HG03469 (cell line): Measurements from ENCODE around the gene TMEM171.

Experiments
- ATAC-seq: cut with Tn5 transposase; IDR thresholded peaks from one replicate; pipeline ENCODE4 v1.9.1; 2021; ENCODE audit warnings: mild to moderate bottlenecking, moderate library complexity, moderate number of reproducible peaks; ENCODE audit not compliant: unreplicated experiment

TMEM171 gene, protein sequence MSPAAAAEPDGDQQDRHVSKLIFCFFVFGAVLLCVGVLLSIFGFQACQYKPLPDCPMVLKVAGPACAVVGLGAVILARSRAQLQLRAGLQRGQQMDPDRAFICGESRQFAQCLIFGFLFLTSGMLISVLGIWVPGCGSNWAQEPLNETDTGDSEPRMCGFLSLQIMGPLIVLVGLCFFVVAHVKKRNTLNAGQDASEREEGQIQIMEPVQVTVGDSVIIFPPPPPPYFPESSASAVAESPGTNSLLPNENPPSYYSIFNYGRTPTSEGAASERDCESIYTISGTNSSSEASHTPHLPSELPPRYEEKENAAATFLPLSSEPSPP

DNA sequence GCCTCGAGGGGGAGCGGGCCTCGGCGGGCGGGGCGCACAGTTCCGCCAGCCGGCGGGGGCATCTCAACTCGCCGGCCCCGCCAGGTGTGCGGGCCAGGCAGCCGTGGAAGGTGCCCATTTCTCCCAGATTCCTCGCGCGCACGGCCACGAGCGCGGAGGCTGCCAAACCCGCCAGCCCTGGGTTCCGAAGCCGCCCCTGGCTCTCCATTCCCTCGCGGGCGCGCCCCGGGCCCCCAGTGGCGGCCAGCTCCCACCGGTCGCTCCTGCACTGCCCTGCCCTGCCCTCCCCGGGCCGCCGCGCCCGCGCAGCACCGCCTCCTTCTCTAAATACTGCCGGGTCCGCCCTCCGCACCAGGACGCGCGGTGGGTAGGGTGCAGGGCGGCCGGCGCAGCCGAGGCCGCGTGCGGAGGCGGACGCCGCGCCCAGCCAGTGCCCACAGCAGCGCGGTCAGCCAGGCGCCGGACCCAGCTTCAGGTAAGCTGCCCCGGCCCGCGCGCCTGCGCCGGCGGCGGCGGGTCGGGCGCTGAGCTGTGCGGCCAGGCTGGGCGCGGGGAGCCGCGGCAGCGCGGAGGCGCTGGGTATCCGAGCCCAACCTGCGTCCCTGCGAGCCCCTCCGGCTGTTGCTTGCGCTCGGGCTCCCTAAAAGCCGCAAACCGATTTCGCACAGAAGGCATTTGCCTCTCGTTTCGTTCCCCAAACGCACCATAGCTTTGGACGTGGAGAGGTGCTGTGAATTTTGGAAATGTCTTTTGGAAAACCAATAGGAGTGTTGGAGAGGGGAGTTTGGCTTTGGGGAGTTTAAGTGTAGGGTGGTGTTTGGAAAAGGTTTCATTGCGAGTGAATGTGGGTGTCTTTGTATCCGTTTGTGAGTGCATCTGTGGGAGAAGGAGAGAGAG, at the start of gene TMEM171:
TSS of gene TMEM171 (plus strand) at position 354 of the 897 bp plus-strand sequence. CDS start 2,799 bp downstream, outside the sequence.
- no peak for ATAC-seq

DNA sequence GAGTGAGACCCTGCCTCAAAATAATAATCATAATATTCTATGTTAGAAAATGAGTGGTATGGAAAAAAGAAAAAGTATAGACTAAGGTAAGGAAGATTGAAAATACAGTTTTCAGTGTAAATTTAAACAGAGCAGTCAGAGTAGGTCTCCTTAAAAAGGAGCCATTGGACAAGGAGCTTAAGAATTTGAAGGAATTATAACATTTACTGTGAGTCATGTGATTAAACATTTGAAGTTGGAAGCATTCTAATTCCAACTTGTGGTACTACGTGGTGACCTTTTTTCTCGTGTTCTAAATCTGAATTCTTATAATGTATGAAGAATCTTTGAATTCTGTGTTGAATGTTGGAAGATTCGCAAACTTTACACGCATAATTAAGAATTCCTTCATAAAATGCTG, 39.3 kb upstream of the TMEM171 start:
- ATAC-seq = no peak

DNA sequence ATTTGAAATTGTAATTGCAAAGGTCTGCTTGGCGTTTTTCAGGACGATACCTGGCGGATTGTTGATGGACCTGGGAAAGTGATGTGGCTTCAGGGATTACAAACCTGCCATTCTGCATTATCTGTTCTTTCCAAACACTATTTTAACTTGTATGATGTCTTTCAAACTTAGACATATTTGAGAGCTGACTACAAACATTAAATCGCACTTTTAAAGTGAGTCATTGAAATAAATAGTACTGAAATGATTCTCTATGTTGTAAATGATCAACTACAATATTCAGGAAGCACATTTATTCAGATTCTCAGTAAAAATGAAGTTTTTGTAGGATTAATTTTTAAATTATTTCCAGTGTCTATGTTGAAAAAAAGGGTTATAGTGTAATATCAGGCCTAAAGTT, 32.3 kb upstream of the TMEM171 start:
- no peak for ATAC-seq

DNA sequence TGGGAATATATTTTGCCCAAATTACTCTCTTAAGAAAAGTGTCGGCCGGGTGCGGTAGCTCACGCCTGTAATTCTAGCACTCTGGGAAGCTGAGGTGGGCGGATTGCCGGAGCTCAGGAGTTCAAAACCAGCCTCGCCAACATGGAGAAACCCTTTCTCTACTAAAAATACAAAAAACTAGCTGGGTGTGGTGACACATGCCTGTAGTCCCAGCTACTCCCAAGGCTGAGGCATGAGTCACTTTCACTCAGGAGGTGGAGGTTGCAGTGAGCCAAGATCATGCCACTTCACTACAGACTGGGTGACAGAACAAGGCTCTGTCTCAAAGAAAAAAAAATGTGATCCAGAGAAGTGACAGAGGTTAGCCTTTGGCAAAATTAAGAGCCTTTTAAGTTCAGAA, 26.4 kb upstream of the TMEM171 start:
- ATAC-seq = no peak

DNA sequence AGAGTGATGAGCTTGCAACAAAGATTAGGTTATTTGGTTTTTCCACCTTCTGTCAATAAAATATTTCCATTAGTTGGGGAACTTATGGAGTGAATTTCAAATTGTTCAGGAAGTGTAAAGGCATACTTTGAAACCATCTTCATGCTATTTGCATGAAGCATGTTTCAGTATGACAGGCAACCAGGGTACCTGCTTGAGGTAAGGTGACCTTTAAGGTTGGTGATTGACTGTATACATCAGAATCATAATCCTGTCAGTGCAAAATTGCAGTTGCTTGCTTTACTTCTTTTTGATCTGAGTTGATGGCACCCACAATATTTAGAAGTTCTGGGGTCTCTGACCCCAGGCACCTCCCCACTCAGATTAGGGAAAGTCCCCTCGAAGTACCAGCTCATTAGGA, 26.0 kb upstream of the TMEM171 start:
- ATAC-seq = no peak

DNA sequence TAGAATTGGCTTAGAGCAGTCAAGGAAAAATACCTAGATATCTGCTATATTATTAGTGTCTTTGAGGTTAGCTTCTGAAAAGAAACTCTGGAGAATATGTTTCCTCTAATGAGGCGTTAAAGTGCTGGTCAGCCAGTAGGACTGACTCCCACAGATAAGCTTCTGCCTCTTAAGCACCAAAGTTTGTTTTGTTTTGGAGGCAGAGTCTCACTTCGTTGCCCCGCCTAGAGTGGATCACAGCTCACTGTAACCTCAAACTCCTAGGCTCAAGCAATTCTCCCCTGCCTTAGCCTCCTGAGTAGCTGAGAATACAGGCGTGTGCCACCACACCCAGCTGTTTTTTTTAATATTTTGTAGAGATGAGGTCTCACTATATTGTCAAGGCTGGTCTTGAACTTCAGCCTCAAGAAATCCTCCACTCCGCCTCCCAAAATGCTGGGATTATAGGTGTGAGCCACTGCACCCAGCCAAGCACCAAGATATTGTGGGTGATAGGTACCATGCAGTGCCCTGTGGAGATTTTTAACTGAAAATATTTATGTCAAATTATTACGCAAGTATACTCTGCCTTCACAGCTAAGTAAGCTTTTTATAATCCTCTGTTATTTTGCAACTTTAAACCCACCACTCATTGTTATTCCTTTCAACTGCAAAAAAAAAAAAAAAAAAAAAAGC, 24.7 kb upstream of the TMEM171 start:
- ATAC-seq = no peak

DNA sequence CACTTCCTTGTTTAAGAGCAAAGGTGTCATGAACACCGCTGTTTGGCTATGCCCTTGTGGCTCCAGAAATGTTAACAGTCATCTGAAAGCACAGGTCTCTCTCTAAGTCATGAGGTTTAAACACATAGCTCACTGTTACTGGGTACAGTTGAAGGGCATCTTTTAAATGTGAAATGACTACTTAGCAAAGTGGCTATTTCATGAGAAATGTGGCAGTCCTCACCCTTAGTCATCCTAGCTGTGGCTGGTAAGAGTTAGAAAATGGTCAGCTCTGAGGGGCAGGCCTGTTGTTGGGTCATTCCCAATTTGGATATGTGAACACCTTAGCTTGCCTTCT, 24.2 kb upstream of the TMEM171 start:
- no peak for ATAC-seq

DNA sequence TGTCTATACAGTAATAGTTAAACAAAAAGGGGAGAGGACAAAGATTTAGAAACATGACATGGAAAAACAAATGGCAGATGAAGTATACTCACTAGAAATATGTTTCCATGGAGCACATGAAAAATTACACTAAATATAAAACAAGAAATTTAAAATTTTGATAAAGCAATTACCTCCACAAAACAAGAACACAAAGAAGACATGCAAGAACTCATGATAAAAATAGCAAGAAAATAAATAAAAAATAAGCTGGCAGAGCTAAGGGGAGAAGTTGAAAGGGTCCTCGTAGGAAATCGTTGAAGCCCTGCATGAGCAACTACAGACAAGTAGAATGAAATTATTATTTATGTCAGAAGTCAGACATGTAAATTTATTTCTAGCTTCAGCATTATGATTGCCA, 22.6 kb upstream of the TMEM171 start:
- no peak for ATAC-seq

DNA sequence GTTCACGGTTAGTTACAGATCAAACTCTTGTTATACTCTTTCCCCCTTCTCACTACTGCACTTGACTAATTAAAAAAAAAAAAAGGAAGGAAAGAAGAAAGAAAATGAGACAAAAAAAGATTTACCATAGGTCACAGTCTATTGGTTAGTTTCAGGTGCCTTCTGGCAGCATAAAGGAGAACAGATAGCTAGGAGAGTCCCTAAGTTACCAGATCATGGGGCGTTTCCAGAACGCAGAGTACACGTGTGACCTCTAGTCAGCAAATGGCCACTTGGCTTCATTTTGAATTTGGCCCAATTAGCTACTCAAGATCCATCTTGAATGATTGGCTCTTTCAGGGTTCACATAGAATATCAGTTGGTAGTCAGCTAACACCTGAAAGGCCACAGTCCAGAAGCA, 20.3 kb upstream of the TMEM171 start:
- ATAC-seq = no peak

DNA sequence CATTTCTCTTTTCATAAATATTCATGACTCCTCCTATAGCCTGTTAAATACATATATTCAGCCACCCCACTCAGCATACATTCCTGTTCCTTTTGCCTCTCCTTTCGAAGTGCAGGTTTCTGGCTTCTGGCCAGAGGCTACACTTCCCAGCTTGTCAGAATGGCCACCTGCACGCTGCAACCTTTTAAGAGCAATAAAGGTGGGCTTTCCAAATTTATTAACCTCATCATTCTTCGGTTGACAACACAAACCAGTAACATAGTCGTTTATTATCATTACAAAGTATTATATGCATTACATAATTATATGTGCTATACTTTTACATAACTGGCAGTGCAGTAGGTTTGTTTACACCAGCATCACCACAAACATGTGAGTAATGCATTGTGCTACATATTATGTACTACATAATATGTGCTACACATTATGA, 16.5 kb upstream of the TMEM171 start:
- ATAC-seq = no peak

DNA sequence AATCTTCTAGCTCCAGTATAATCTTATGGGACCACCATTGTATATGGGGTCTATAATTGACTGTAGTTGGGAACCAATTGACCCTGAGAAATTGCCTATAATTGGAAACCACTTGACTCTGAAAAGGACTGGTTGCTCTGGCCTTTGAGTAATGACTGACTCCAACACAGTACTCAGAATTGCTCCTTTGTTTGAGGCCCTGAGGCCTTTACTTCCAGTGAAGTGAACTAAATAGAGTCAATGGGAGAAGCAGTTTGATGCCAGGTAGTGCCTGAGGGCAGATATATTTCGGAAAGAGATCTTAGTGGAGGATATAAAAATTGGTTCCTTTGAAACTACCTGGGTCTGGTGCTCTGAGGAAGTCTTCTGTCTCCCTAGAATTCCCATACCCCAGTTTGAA, 16.0 kb upstream of the TMEM171 start:
- no peak for ATAC-seq

DNA sequence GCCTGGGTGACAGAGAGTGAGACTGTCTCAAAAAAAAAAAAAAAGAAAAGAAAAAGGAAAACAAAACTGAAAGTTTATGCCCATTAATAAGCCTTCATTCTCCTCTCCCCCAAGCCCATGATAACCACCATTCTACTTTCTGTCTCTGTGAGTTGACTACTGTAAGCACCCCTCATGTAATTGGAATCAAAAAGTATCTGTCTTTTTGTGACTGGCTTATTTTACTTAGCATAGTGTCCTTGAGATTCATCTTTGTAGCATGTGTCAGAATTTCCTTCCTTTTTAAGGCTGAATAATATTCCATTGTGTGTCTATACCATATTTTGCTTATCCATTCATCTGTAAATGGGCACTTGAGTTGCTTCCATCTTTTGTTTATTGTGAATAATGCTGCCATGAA, 14.0 kb upstream of the TMEM171 start:
- ATAC-seq = no peak

DNA sequence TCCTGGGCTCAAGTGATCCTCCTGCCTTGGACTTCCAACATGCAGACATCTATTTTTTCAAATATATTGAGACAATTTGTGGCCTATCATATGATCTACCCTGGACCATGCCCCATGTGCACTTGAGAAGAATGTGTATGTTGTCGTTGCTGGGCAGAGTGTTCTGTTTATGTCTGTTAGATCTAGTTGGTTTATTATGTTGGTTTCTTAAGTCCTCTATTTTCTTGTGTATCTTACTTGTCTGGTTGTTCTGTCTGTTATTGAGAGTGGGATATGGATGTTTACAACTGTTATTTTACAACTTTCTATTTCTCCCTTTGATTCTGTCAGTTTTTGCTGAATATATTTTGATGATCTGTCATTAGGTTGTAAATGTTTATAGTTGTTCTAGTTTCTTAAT, 10.2 kb upstream of the TMEM171 start:
- no peak for ATAC-seq

DNA sequence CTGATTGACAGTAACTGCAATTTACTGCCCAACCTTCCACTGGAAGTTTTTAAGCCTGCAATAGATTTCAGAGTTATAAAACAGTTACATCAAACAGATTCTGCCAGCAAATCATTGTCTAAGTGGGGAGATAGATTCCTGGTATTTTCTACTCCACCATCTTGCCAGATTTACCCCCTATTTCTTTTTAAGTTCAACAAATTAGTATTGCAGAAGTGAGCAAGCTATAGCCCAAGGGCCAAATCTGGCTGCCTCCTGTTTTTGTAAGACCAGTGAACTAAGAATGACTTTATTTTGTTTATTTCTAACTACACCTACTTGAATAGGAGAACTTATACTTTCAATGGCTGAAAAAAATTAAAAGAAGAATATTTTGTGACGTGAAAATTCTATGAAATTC, 8.8 kb upstream of the TMEM171 start:
- no peak for ATAC-seq

DNA sequence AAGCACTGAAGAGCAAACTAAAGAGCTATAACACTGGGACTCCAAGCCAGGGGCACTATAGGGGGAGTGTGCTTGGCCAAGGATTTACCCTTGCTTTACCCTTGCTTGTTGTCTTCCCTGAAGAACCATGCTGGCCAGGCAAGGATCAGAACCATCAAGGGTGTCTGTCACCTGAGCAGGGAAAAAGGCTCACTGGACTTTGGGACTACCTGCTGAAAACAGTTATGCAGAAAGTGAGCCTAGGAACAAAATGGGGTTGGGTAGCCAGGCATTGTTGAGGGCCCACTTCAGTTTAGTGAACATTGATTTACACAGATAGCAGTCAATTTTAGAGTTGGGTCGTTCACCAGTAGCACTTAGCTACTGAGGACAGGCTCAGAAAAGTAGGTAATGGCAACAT, 8.0 kb upstream of the TMEM171 start:
- no peak for ATAC-seq

DNA sequence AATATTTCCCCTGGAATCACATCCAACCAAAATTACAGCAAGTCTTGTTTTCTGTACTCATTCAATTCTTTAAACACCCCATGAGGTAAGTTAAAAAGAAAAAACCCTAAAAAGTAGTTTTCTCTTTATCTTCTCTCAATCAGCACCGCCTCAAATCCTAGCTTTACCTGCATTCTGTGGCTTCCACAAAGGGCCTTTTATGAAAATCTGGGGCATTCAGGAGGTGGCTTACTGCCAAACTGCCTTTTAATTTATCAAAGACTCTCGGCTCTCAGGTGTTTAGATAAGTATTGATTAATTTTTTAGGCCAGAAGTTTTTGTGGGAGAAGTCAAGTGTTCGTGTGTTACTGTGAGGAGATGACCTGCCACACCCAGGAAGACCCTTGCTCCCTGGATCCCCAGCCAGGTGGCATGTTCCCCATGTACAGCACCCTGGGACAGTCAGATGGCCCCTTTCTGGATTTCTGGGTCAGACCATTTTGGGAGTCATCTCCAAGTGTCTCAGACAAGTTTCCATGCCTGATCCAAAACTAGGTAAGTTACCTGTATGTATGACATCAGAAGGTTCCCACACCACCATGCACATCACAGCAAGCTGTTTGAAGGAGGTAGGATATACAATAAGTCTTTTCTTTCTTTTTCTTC, 6.2 kb upstream of the TMEM171 start:
- no peak for ATAC-seq

DNA sequence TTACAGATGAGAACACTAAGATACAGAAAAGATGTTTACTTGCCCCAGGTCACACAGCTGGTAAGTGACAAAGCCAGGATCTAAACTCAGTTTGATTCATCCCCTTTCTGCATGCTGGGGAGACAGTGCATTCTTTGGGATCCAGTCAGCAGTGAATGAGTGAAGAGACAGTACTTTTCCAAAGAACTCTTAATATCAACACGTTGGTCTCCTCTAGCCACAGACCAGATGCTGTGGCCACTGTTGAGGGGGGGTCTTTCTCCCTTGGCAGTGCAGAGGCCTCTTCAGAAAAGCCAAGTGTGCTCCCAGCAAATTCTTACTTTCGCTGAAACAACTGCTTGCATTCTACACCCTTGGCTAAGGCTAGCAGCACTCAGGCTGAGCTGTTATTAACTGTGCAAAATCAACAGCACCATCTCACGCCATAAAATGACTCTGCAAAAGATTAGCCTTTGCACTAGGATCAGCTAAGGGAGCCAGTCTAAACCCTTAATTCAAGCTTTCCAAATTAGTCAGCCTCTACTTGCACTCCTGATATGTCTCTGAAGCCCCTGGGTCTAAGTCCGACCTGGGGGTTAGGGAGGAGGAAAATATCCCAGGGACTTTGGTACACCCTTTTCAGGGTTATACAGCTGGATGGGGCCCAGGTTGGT, 4.8 kb upstream of the TMEM171 start:
- no peak for ATAC-seq

DNA sequence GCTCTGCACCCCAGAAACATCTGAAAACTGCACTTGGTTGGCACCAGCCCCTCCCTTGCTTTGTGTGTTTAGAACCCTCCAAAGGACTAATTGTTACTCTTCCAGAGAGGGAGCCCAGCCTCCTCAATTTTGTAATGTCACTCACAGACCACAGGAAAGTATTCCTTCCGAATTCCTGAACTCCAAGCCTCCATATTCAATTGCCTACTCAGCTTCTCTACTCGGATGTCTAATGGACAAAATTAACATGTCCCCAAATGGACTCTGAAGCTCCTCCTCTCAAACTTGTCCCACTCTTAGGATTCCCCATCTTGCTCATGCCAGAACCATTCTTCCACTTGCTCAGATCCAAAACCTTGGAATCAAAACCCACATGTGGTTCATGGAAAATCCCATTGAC, 3.9 kb upstream of the TMEM171 start:
- no peak for ATAC-seq

DNA sequence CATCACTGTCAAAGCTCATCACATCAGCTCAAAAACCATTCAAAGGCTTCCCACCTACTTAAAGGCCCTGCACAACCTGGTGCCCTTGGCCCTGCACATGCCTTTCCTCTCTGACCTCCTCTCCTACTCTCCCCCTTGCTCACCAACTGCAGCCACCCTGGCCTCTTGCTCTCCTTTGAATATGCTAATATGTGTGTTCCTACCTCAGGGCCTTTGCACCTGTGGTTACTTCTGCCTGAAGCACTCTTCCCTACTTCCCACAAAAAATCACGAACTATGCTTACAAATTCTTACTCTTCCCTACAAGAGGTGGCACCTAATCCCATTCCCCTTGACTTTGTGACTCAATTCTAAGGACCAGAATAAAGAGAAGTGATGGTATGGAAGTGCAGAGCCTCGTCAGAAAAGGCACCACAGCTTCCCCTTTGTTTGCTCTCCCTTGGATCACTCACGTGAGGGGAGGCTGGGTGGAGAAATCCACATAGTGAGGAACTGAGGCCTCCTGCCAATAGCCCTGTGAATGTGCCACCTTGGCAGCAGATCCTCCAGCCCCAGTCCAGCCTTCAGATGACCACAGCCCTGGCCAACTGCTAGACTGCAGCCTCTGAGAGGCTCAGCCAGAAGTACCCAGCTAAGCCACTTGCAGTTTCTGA, 3.2 kb upstream of the TMEM171 start:
- ATAC-seq = no peak

DNA sequence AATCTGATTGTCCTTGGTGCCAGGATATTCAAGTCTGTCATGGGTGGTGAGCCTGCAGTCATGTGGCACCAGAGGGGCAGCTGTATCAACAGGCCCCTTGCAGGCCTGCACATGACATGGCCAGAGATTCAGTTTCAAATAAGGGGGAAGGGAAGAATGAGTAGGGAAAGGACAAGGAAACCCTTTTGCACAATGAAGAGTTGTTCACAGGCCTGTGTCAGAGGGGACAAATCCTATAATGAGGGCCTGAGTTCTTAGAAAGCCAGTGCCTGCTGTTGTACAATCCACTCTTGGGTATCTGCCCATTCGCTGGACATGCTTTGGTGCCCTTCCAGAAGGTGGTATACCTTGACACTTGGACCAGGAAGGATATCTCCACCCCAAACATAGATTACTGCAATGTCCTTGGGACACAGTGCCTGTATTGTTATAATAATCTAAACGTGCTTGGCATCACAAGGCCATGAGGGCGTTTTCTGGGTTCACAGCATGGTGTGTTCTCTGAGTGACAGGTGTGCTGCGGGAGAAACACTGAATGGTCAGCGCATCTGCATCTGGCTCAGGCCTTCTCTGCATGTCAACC, 1.9 kb upstream of the TMEM171 start:
- ATAC-seq = no peak
